ENCODE results near the gene ATG9A.
"Not testable (repeated sequence)": the region's sequence is repeated elsewhere in the genome, so short reads cannot be mapped to it uniquely, and the experiment has no call there.

ATG9A gene

GRCh38 chr2:219205981-219206327 is 23.5 kb downstream of the ATG9A start:
- no peak for DNase-seq

GRCh38 chr2:219205165-219205538 is 24.3 kb downstream of the ATG9A start:
- DNase-seq: no peak

- no peak for DNase-seq
Measured at GRCh38 chr2:219204425-219205164, 24.8 kb downstream of the ATG9A start.

- not testable (repeated sequence) for DNase-seq
Measured at GRCh38 chr2:219201331-219201730, 28.1 kb downstream of the ATG9A start.

GRCh38 chr2:219200502-219201326 is 28.7 kb downstream of the ATG9A start:
- not testable (repeated sequence) for DNase-seq

GRCh38 chr2:219199470-219200211 is 29.8 kb downstream of the ATG9A start:
- no peak for DNase-seq

- no peak for DNase-seq
Measured at GRCh38 chr2:219198974-219199373, 30.5 kb downstream of the ATG9A start.

GRCh38 chr2:219197388-219197787 is 32.0 kb downstream of the ATG9A start:
- DNase-seq: no peak

GRCh38 chr2:219186754-219187456 is 42.5 kb downstream of the ATG9A start:
- DNase-seq: no peak

- DNase-seq: no peak
Measured at GRCh38 chr2:219184121-219184520, 45.3 kb downstream of the ATG9A start.

- no peak for DNase-seq
Measured at GRCh38 chr2:219183151-219183772, 46.2 kb downstream of the ATG9A start.

- DNase-seq: no peak
Measured at GRCh38 chr2:219182331-219183150, 46.9 kb downstream of the ATG9A start.

- DNase-seq: no peak
Measured at GRCh38 chr2:219181531-219181930, 47.9 kb downstream of the ATG9A start.

GRCh38 chr2:219180961-219181360 is 48.5 kb downstream of the ATG9A start:
- no peak for DNase-seq

GRCh38 chr2:219179601-219180465 is 49.6 kb downstream of the ATG9A start:
- no peak for DNase-seq

GRCh38 chr2:219178377-219179175 is 50.9 kb downstream of the ATG9A start:
- no peak for DNase-seq

- peak; percentile 15 for DNase-seq
Measured at GRCh38 chr2:219177552-219178376, 51.7 kb downstream of the ATG9A start, which contains the start of gene RETREG2. Gene RETREG2, plus strand, starts transcription at chr2:219178275. Its CDS starts 78 bp downstream, at chr2:219178353.

GRCh38 chr2:219176818-219177551 is 52.5 kb downstream of the ATG9A start, which contains the start of gene CNPPD1:
Gene CNPPD1, minus strand, starts transcription at chr2:219176925. Its CDS starts 97 bp downstream, at chr2:219176828.
- peak; percentile 51 for DNase-seq

Measured in NCI-H2081 treated with DMSO at 0.1 percent for 48 hours (cell line).